Stimulated activated naive CD8-positive, alpha-beta T cell treated with anti-CD3 and anti-CD28 coated beads, Interleukin-15, Interleukin-2, amounts not matched to agents 100 ng/mL and 50 ng/mL, for 24 hours (primary cell): Measurements from ENCODE around the gene RALGPS1.

ENCODE experiments used
- H3K27ac Mint-ChIP-seq: one replicate; pipeline ENCODE4 v1.8.0; 2021; ENCODE audit warnings: mild to moderate bottlenecking, mixed read lengths
- H3K27me3 Mint-ChIP-seq: one replicate; pipeline ENCODE4 v1.8.0; 2021; ENCODE audit warnings: mixed read lengths
- H3K36me3 Mint-ChIP-seq: one replicate; pipeline ENCODE4 v1.8.0; 2021; ENCODE audit warnings: low read depth, mixed read lengths
- H3K4me1 Mint-ChIP-seq: one replicate; pipeline ENCODE4 v1.8.0; 2021; ENCODE audit warnings: low read depth, mixed read lengths
- H3K4me3 Mint-ChIP-seq: one replicate; pipeline ENCODE4 v1.8.0; 2021; ENCODE audit warnings: mild to moderate bottlenecking, mixed read lengths
- H3K9me3 Mint-ChIP-seq: one replicate; pipeline ENCODE4 v1.8.0; 2021; ENCODE audit warnings: mixed read lengths

RALGPS1 gene

GRCh38 chr9:127202461-127203169, 288.0 kb downstream of the RALGPS1 start:
- H3K36me3 Mint-ChIP-seq, result no peaks in the 10 kb centered on the region
- H3K27me3 Mint-ChIP-seq, result no peaks in the 10 kb centered on the region
- H3K27ac Mint-ChIP-seq, result no peak overlapping the region
- H3K4me1 Mint-ChIP-seq, result no peaks in the 10 kb centered on the region
- no peak overlapping the region for H3K4me3 Mint-ChIP-seq
- H3K9me3 Mint-ChIP-seq, result no peaks in the 10 kb centered on the region

- no peaks in the 10 kb centered on the region for H3K4me1 Mint-ChIP-seq
- no peak overlapping the region for H3K4me3 Mint-ChIP-seq
- no peaks in the 10 kb centered on the region for H3K9me3 Mint-ChIP-seq
These were observed 289.2 kb downstream of the RALGPS1 start for GRCh38 chr9:127203681-127204327.

GRCh38 chr9:127204771-127205470, 290.3 kb downstream of the RALGPS1 start:
- Mint-ChIP-seq H3K9me3 (no peaks in the 10 kb centered on the region), H3K4me1 (no peaks in the 10 kb centered on the region), H3K27ac (no peak overlapping the region), H3K36me3 (no peaks in the 10 kb centered on the region), H3K27me3 (no peaks in the 10 kb centered on the region), H3K4me3 (no peak overlapping the region)

More at GRCh38 chr9:127203681-127204327, 289.2 kb downstream of the RALGPS1 start:
- H3K27ac Mint-ChIP-seq, result no peak overlapping the region
- no peaks in the 10 kb centered on the region for H3K27me3 Mint-ChIP-seq
- no peaks in the 10 kb centered on the region for H3K36me3 Mint-ChIP-seq

GRCh38 chr9:127205952-127206351, 291.4 kb downstream of the RALGPS1 start:
- Mint-ChIP-seq H3K27ac (no peak overlapping the region), H3K27me3 (no peaks in the 10 kb centered on the region), H3K4me3 (no peak overlapping the region), H3K36me3 (no peaks in the 10 kb centered on the region), H3K9me3 (no peaks in the 10 kb centered on the region), H3K4me1 (no peaks in the 10 kb centered on the region)

- Mint-ChIP-seq H3K27ac (no peak overlapping the region), H3K9me3 (no peaks in the 10 kb centered on the region), H3K4me3 (no peak overlapping the region), H3K4me1 (no peaks in the 10 kb centered on the region), H3K27me3 (no peaks in the 10 kb centered on the region), H3K36me3 (no peaks in the 10 kb centered on the region)
These were observed 292.1 kb downstream of the RALGPS1 start for GRCh38 chr9:127206666-127207065.

GRCh38 chr9:127207734-127208410, 293.3 kb downstream of the RALGPS1 start:
- Mint-ChIP-seq H3K36me3 (no peaks in the 10 kb centered on the region), H3K4me1 (no peaks in the 10 kb centered on the region), H3K27ac (no peak overlapping the region), H3K27me3 (no peaks in the 10 kb centered on the region), H3K4me3 (no peak overlapping the region), H3K9me3 (no peaks in the 10 kb centered on the region)

- no peak overlapping the region for H3K4me3 Mint-ChIP-seq
- H3K4me1 Mint-ChIP-seq, result no peaks in the 10 kb centered on the region
- H3K36me3 Mint-ChIP-seq, result no peaks in the 10 kb centered on the region
- no peaks in the 10 kb centered on the region for H3K9me3 Mint-ChIP-seq
- no peaks in the 10 kb centered on the region for H3K27me3 Mint-ChIP-seq
- no peak overlapping the region for H3K27ac Mint-ChIP-seq
These were observed 293.8 kb downstream of the RALGPS1 start for GRCh38 chr9:127208416-127208815.

GRCh38 chr9:127209220-127209619, 294.6 kb downstream of the RALGPS1 start:
- H3K27ac Mint-ChIP-seq, result no peak overlapping the region
- no peaks in the 10 kb centered on the region for H3K27me3 Mint-ChIP-seq
- H3K9me3 Mint-ChIP-seq, result no peaks in the 10 kb centered on the region
- H3K36me3 Mint-ChIP-seq, result no peaks in the 10 kb centered on the region
- H3K4me1 Mint-ChIP-seq, result no peaks in the 10 kb centered on the region
- no peak overlapping the region for H3K4me3 Mint-ChIP-seq

GRCh38 chr9:127209948-127210640, 295.5 kb downstream of the RALGPS1 start:
- no peaks in the 10 kb centered on the region for H3K9me3 Mint-ChIP-seq
- H3K27ac Mint-ChIP-seq, result no peak overlapping the region
- H3K4me1 Mint-ChIP-seq, result no peaks in the 10 kb centered on the region
- H3K4me3 Mint-ChIP-seq, result no peak overlapping the region
- no peaks in the 10 kb centered on the region for H3K36me3 Mint-ChIP-seq
- no peaks in the 10 kb centered on the region for H3K27me3 Mint-ChIP-seq

GRCh38 chr9:127210851-127211730, 296.5 kb downstream of the RALGPS1 start:
- Mint-ChIP-seq H3K9me3 (no peaks in the 10 kb centered on the region), H3K27me3 (no peaks in the 10 kb centered on the region), H3K27ac (no peak overlapping the region)

GRCh38 chr9:127211983-127212382, 297.4 kb downstream of the RALGPS1 start:
- Mint-ChIP-seq H3K4me1 (no peaks in the 10 kb centered on the region), H3K9me3 (no peaks in the 10 kb centered on the region), H3K27me3 (no peaks in the 10 kb centered on the region), H3K27ac (no peak overlapping the region), H3K36me3 (no peaks in the 10 kb centered on the region), H3K4me3 (no peak overlapping the region)

More at GRCh38 chr9:127210851-127211730, 296.5 kb downstream of the RALGPS1 start:
- Mint-ChIP-seq H3K4me1 (no peaks in the 10 kb centered on the region), H3K36me3 (no peaks in the 10 kb centered on the region), H3K4me3 (no peak overlapping the region)

- Mint-ChIP-seq H3K27me3 (no peaks in the 10 kb centered on the region), H3K27ac (no peak overlapping the region), H3K4me1 (no peaks in the 10 kb centered on the region), H3K4me3 (no peak overlapping the region), H3K9me3 (no peaks in the 10 kb centered on the region), H3K36me3 (no peaks in the 10 kb centered on the region)
These were observed 297.9 kb downstream of the RALGPS1 start for GRCh38 chr9:127212453-127212852.

GRCh38 chr9:127213859-127214258, 299.3 kb downstream of the RALGPS1 start:
- Mint-ChIP-seq H3K4me3 (no peak overlapping the region), H3K9me3 (no peaks in the 10 kb centered on the region), H3K27me3 (no peaks in the 10 kb centered on the region), H3K27ac (no peak overlapping the region), H3K4me1 (no peaks in the 10 kb centered on the region), H3K36me3 (no peaks in the 10 kb centered on the region)
